WTC11 (cell line): Measurements from ENCODE around the gene B4GALT4. TPM values are rescaled to one million over a fixed set of nuclear protein-coding genes. Genes with fewer than 3 reads are reported as not detected.
"Not testable (repeated sequence)": the region's sequence is repeated elsewhere in the genome, so short reads cannot be mapped to it uniquely, and the experiment has no call there.

ENCODE experiments used
- ATAC-seq: fragments of 200-7000 bp; cut with Tn5 transposase; 2 replicates; pipeline ENCODE4 v1.10.0; 2021; ENCODE audit warnings: mild to moderate bottlenecking, moderate library complexity
- CTCF ChIA-PET: fragments of 300-600 bp; sonication (Branson Sonifier 250); formaldehyde crosslinking; loops from one replicate; lab custom pipeline; 2021; ENCODE audit warnings: antibody characterized with exemption; lab: Charles Lee
- POLR2A ChIA-PET: fragments of 350-600 bp; sonication (Branson Sonifier 250); formaldehyde crosslinking; loops from one replicate; lab custom pipeline; 2021; ENCODE audit warnings: antibody characterized with exemption; lab: Charles Lee
- DNase-seq: peaks from one replicate; pipeline ENCODE4 v3.0.0; 2021; ENCODE audit warnings: low spot score
- H3K27ac Mint-ChIP-seq: 2 replicates; pipeline ENCODE4 v1.8.0; 2021; ENCODE audit warnings: mixed read lengths
- H3K27me3 Mint-ChIP-seq: 2 replicates; pipeline ENCODE4 v1.8.0; 2021; ENCODE audit warnings: low read depth, mild to moderate bottlenecking, moderate library complexity, mixed read lengths
- H3K36me3 Mint-ChIP-seq: 2 replicates; pipeline ENCODE4 v1.8.0; 2021; ENCODE audit warnings: mixed read lengths
- H3K4me1 Mint-ChIP-seq: 2 replicates; pipeline ENCODE4 v1.8.0; 2022; ENCODE audit warnings: mixed read lengths
- H3K4me3 Mint-ChIP-seq: 2 replicates; pipeline ENCODE4 v1.8.0; 2021; ENCODE audit warnings: mild to moderate bottlenecking, moderate library complexity, mixed read lengths
- H3K9me3 Mint-ChIP-seq: 2 replicates; pipeline ENCODE4 v1.8.0; 2021; ENCODE audit warnings: mixed read lengths
- USF1 ChIP-seq: sonication (generic); formaldehyde crosslinking; IDR thresholded peaks from 2 replicates; pipeline ENCODE4 v1.8.0; 2022; ENCODE audit warnings: mild to moderate bottlenecking, missing genetic modification reagents
- total RNA-seq: library from RNA; stranded (reverse); gene quantifications from 3 replicates; pipeline ENCODE4 v1.2.3, GENCODE V29; 2021

The B4GALT4 gene
- total RNA-seq, 1 experiment from 2014 or later, result 37.7 TPM

- TF ChIP-seq USF1 (CRISPR knock-in tag), result no peak
Measured at GRCh38 chr3:119170821-119171220, 69.9 kb downstream of the B4GALT4 start (continued).

- Mint-ChIP-seq H3K9me3 (peaks cover 52% of the 10 kb centered on the region), H3K36me3 (peaks cover 30% of the 10 kb centered on the region)
- ATAC-seq, H3K4me1 Mint-ChIP-seq, CTCF ChIA-PET, H3K27ac Mint-ChIP-seq, H3K27me3 Mint-ChIP-seq, DNase-seq, POLR2A ChIA-PET, H3K4me3 Mint-ChIP-seq: not testable (repeated sequence)
Measured at GRCh38 chr3:119164745-119165144, 75.9 kb downstream of the B4GALT4 start.

Other genes with a start within 250 kb of the B4GALT4 start
- gene IGSF11, start 206.0 kb downstream of the B4GALT4 start, total RNA-seq, result 1.6 to 2.0 TPM (median 1.7 TPM) in 3 replicates
- gene TEX55, start 94.7 kb downstream of the B4GALT4 start, total RNA-seq, result not detected in 3 replicates
- 0.18 to 0.42 TPM (median 0.41 TPM) in 3 replicates for gene UPK1B, start 67.3 kb downstream of the B4GALT4 start, total RNA-seq
- 3.7 to 7.2 TPM (median 4.2 TPM) in 3 replicates for gene ARHGAP31, start 53.5 kb upstream of the B4GALT4 start, total RNA-seq
- 44.5 to 48.9 TPM (median 46.7 TPM) in 3 replicates for gene TMEM39A, start 222.7 kb upstream of the B4GALT4 start, total RNA-seq
- gene POGLUT1, start 228.1 kb upstream of the B4GALT4 start, total RNA-seq, result 14.2 to 22.8 TPM (median 21.3 TPM) in 3 replicates